Endothelial cell of umbilical vein (primary cell): ENCODE measurements around the gene CADPS. TPM values are rescaled to one million over a fixed set of nuclear protein-coding genes. Genes with fewer than 3 reads are reported as not detected.

Experiments
- BruUV-seq: library from RNA; stranded (reverse); fragments of 400-500 nt; replicated peaks from 2 replicates; lab custom pipeline; 2021; lab: Mats Ljungman, UMichigan
- CTCF ChIA-PET: fragments of 300-600, 350-600 bp; sonication (Branson Sonifier 250); formaldehyde crosslinking; loops from one replicate; lab custom pipeline; 2021; ENCODE audit warnings: antibody characterized with exemption, inconsistent platforms; lab: Charles Lee
- POLR2A ChIA-PET: fragments of 300-600, 350-600 bp; sonication (Branson Sonifier 250); formaldehyde crosslinking; loops from one replicate; lab custom pipeline; 2021; ENCODE audit warnings: antibody characterized with exemption, inconsistent platforms; lab: Charles Lee
- DNase-seq: peaks from one replicate; pipeline ENCODE4 v3.0.0-alpha.2; 2011; ENCODE audit warnings: low read depth, low spot score
- FAIRE-seq: peaks from 2 replicates; lab custom pipeline; 2011; peaks lifted over from hg19 to GRCh38; lab: Jason Lieb, UNC
- H2AFZ ChIP-seq: 2 replicates; pipeline ENCODE4 v1.6.0; 2012; ENCODE audit warnings: low read depth, low read length, control low read depth, inconsistent platforms
- H3K27ac ChIP-seq: 2 replicates; pipeline ENCODE4 v1.5.1; 2011; ENCODE audit warnings: low read depth, mild to moderate bottlenecking, control low read depth, low read length, moderate library complexity; ENCODE audit not compliant: insufficient read depth
- H3K27me3 ChIP-seq, 2 experiments: 2 replicates each; pipeline versions ENCODE4 v1.6.0 to v1.6.1; 2011; ENCODE audit warnings: low read length in 2 of 2, mixed read lengths in 1 of 2; ENCODE audit not compliant: control insufficient read depth in 2 of 2, insufficient read depth in 2 of 2
- H3K36me3 ChIP-seq, 2 experiments: 2 replicates in 1 of 2; 3 replicates in 1 of 2; pipeline ENCODE4 v1.5.1; 2011; ENCODE audit warnings: low read length in 2 of 2, mild to moderate bottlenecking in 1 of 2, moderate library complexity in 1 of 2; ENCODE audit not compliant: control insufficient read depth in 2 of 2, insufficient read depth in 2 of 2; ENCODE audit errors: extremely low read depth in 1 of 2
- H3K4me1 ChIP-seq: 3 replicates; pipeline ENCODE4 v1.5.1; 2011; ENCODE audit warnings: mild to moderate bottlenecking, low read length; ENCODE audit not compliant: control insufficient read depth, insufficient read depth; ENCODE audit errors: extremely low read depth
- H3K4me2 ChIP-seq: 2 replicates; pipeline ENCODE4 v1.6.1; 2011; ENCODE audit warnings: low read length, control low read depth, mixed read lengths; ENCODE audit not compliant: insufficient read depth
- H3K4me3 ChIP-seq, 3 experiments: fragments of 200-600 bp in 1 of 3; sonication (generic), shearing (Covaris generic) in 1 of 3; replicated peaks in 1 of 3; 2 replicates each; pipeline ENCODE4 v1.5.1; 2011 to 2016; ENCODE audit warnings: control low read depth in 3 of 3, low read length in 3 of 3, mild to moderate bottlenecking in 2 of 3, inconsistent platforms in 1 of 3, low read depth in 1 of 3, moderate library complexity in 1 of 3; ENCODE audit not compliant: insufficient read depth in 1 of 3
- H3K79me2 ChIP-seq: 2 replicates; pipeline ENCODE4 v1.6.0; 2012; ENCODE audit warnings: low read length, inconsistent platforms; ENCODE audit not compliant: control insufficient read depth, insufficient read depth
- H3K9ac ChIP-seq: replicated peaks from 2 replicates; pipeline ENCODE3; 2011; ENCODE audit warnings: low read length, control low read depth; ENCODE audit not compliant: insufficient read depth; ENCODE audit errors: extremely low read depth
- H3K9me1 ChIP-seq: replicated peaks from 3 replicates; pipeline ENCODE4 v1.6.0; 2011; ENCODE audit warnings: mild to moderate bottlenecking, low read length; ENCODE audit not compliant: control insufficient read depth, insufficient read depth; ENCODE audit errors: extremely low read depth
- H3K9me3 ChIP-seq: replicated peaks from 2 replicates; pipeline ENCODE4 v1.5.1; 2012; ENCODE audit warnings: low read length, inconsistent platforms; ENCODE audit not compliant: control insufficient read depth, insufficient read depth
- H4K20me1 ChIP-seq: replicated peaks from 2 replicates; pipeline ENCODE3; 2011; ENCODE audit warnings: mild to moderate bottlenecking, low read length; ENCODE audit not compliant: control insufficient read depth, insufficient read depth; ENCODE audit errors: extremely low read depth
- CTCF ChIP-seq, 2 donors: IDR thresholded peaks; 1 replicate in 1 of 2; 2 replicates in 1 of 2; pipeline ENCODE4 v1.5.1; 2011; ENCODE audit warnings: low read length in 2 of 2, mild to moderate bottlenecking in 2 of 2, moderate library complexity in 2 of 2, control low read depth in 1 of 2, inconsistent platforms in 1 of 2, low read depth in 1 of 2; ENCODE audit not compliant: insufficient read depth in 1 of 2; ENCODE audit errors: extremely low read depth in 1 of 2
- GATA2 ChIP-seq: IDR thresholded peaks from 2 replicates; pipeline ENCODE4 v1.7.0; 2011; ENCODE audit warnings: low read depth, mild to moderate bottlenecking, moderate library complexity, mixed read lengths, low read length; ENCODE audit not compliant: insufficient read length, insufficient read depth
- MAX ChIP-seq: IDR thresholded peaks from 2 replicates; pipeline ENCODE4 v1.6.1; 2011; ENCODE audit not compliant: insufficient read depth, insufficient read length
- POLR2AphosphoS5 ChIP-seq: IDR thresholded peaks from 2 replicates; pipeline ENCODE4 v1.6.1; 2012; ENCODE audit warnings: low read depth, mild to moderate bottlenecking, control low read depth, low read length, moderate library complexity; ENCODE audit not compliant: insufficient read depth
- dilution Hi-C: fragments of 300-500 bp; cut with MboI; formaldehyde crosslinking; loops from one replicate; pipeline ENCODE4 v1.15.0; 2019; ENCODE audit warnings: low sequenced_read_pairs; ENCODE audit not compliant: extremely low pct_ligation_motif_present
- intact Hi-C: fragments of 100-400 bp; cut with micrococcal nuclease; formaldehyde crosslinking; loops from one replicate; pipeline ENCODE4 v1.10.0; 2022
- polyA plus RNA-seq, 4 experiments: library from polyadenylated mRNA; depleted of rRNA in 3 of 4; stranded (reverse) in 3 of 4; unstranded in 1 of 4; fragments of >200 nt; gene quantifications; 2 replicates each; pipeline versions ENCODE4 v1.2.1 to v1.2.3, GENCODE V29; 2011 to 2012; ENCODE audit warnings: missing spikeins in 1 of 4
- total RNA-seq: library from RNA; stranded (reverse); gene quantifications from 2 replicates; pipeline ENCODE4 v1.2.3, GENCODE V29; 2021

The CADPS gene
- total and polyA plus RNA-seq, 2 donors (not counting 3 experiments of a cell fraction or from before 2014, with no cell fraction given) = not detected

GRCh38 chr3:62622553-62623174 lies 252.6 kb downstream of the CADPS start:
- Histone ChIP-seq H4K20me1 (no peaks in the 10 kb centered on the region), H3K4me1 (no peaks in the 10 kb centered on the region), H3K27ac (no peak overlapping the region), H3K9me3 (no peaks in the 10 kb centered on the region), H3K4me2 (no peak overlapping the region), H3K9me1 (no peaks in the 10 kb centered on the region), H3K27me3 (peaks cover 0 to 5% of the 10 kb centered on the region in 2 experiments), H3K36me3 (no peaks in the 10 kb centered on the region), H3K79me2 (no peaks in the 10 kb centered on the region), H2AFZ (no peak overlapping the region), H3K9ac (no peak overlapping the region), H3K4me3 (no peak overlapping the region)
- DNase-seq (peak; percentile 76), FAIRE-seq (peak; percentile 84)
- ChIA-PET POLR2A (no interaction called here), CTCF (interaction anchor here (0.7 to 2.3 kb wide), 20 partner anchors 13 to 1195 kb away, joined by 3 to 23 read pairs (median 6); partner anchors contain the start of gene C3orf49)
- TF ChIP-seq GATA2 (peak; percentile 28), CTCF (IDR thresholded peaks at IDR 0.05; ENCODE audit: extremely low read depth in 1 of 2, insufficient read depth in 1 of 2, low read depth in 1 of 2, low read length in 2 of 2) (peak; percentile 56 to 58), POLR2AphosphoS5 (no peak), MAX (no peak)
- BruUV-seq = no TSS peak
- intact Hi-C loops = loop anchor here (1.0 to 5.0 kb wide), 6 partner anchors 18 to 1196 kb away; no protein-coding TSS in a partner anchor
- dilution Hi-C loops = no loop called here
